ENCODE results near the gene MRPL41. TPM values are rescaled to one million over a fixed set of nuclear protein-coding genes. Genes with fewer than 3 reads are reported as not detected.
"Not testable (repeated sequence)": the region's sequence is repeated elsewhere in the genome, so short reads cannot be mapped to it uniquely, and the experiment has no call there.

MRPL41 gene
- total RNA-seq, 1 experiment from 2014 or later = 43.0 TPM

DNA sequence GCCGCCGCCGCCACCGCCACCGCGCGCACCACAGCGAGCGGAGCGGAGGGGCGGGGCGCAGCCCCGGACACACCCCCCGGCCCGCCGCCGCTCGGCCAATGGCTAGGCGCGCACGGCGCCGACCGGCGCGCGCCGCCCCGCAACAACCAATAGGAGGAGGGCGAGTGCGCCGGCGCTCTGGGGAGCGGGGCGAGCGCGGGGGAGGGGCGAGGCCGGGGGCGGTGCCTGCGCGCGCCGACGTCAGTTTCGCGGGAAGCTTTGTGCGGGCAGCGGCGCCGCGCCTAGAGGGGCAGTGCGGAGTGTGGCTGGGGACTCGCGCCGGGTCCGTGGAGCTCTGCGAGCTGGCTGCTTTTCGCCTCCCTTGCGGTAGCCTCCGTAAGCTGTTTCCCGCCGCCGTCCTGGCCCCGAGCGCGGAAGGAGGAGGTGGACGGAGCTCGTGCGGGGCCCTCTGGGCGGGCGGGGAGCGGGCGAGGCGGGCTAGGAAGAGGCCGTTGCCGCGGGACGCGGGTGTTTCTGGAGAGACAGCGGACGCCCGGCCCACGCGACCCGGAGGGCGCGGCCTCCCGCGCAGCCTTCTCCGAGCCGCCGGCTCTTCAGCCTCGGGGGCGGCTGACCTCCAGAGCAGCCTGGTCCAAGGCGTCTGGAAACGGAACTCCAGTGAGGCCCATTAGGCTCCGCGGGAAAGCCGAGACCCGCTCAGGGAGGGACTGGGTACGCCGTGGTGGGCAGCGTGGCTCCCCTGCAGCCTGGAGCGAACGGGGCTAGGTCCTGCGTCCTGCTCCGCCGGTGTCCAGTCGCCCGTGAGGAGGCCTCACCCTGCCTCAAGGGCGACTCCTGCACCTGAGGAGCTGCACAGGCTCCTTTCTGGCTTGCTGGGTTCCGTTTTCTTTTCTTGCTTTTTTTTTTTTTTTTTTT is 39.0 kb downstream of the MRPL41 start, which contains the start of gene ZMYND19:
Gene ZMYND19, minus strand, starts transcription at position 44 of the 915 bp plus-strand sequence. CDS start 249 bp downstream, outside the sequence.
- Mint-ChIP-seq H3K27ac (ENCODE audit: low read depth, unreplicated experiment) (peak within 1 kb of the TSS; percentile 70), H3K9me3 (ENCODE audit: unreplicated experiment) (no peaks in the 10 kb centered on the region), H3K36me3 (ENCODE audit: insufficient read depth, unreplicated experiment) (peaks cover 25% of the 10 kb centered on the region), H3K4me1 (ENCODE audit: insufficient read depth, unreplicated experiment) (no peaks in the 10 kb centered on the region), H3K27me3 (ENCODE audit: insufficient read depth, unreplicated experiment) (no peaks in the 10 kb centered on the region), H3K4me3 (ENCODE audit: unreplicated experiment) (peak within 1 kb of the TSS; percentile 79)
- TF ChIP-seq, protein P1, sequence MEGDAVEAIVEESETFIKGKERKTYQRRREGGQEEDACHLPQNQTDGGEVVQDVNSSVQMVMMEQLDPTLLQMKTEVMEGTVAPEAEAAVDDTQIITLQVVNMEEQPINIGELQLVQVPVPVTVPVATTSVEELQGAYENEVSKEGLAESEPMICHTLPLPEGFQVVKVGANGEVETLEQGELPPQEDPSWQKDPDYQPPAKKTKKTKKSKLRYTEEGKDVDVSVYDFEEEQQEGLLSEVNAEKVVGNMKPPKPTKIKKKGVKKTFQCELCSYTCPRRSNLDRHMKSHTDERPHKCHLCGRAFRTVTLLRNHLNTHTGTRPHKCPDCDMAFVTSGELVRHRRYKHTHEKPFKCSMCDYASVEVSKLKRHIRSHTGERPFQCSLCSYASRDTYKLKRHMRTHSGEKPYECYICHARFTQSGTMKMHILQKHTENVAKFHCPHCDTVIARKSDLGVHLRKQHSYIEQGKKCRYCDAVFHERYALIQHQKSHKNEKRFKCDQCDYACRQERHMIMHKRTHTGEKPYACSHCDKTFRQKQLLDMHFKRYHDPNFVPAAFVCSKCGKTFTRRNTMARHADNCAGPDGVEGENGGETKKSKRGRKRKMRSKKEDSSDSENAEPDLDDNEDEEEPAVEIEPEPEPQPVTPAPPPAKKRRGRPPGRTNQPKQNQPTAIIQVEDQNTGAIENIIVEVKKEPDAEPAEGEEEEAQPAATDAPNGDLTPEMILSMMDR (IDR thresholded peaks at IDR 0.05; ENCODE audit: unreplicated experiment) = no peak
- CTCF ChIA-PET = interaction anchor here (0.7 to 0.9 kb wide), 2 partner anchors 14 to 75 kb away, joined by 3 to 4 read pairs; no protein-coding TSS in a partner anchor
- no TSS peak for BruUV-seq (replicated peaks)
- intact Hi-C loops (cut with micrococcal nuclease) = no loop called here
- peak; percentile 87 for DNase-seq (ENCODE audit: unreplicated experiment)
- POLR2A ChIA-PET = interaction anchor here (0.6 to 5.6 kb wide), 10 partner anchors 12 to 367 kb away, joined by 3 to 64 read pairs (median 8); partner anchors contain the start of genes ARRDC1, DPH7, EHMT1 and MRPL41

DNA sequence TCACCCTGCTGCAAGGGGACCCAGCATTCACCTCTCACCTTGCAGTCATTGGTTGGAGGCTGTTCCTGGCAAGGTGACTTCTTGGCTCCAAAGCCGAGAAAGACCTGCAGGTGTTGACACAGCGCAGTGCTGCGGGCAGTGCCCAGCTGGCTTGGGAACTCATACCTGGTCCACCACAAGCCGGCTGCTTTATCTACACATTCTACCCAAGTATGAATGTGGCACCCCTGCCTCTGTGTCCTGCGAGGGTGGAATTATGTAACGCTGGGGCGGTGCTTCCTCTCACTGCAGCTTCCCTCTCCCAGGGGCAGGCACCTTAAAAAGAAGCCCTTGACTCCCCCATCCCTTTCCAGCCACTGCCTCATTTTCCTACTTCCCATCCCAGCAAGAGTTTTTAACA is 41.1 kb downstream of the MRPL41 start:
- POLR2A ChIA-PET = interaction anchor here (0.7 to 1.8 kb wide), 3 partner anchors 11 to 26 kb away, joined by 3 to 5 read pairs (median 3); partner anchors contain the start of gene DPH7
- no TSS peak for BruUV-seq (replicated peaks)
- DNase-seq (ENCODE audit: unreplicated experiment) = no peak
- intact Hi-C loops (cut with micrococcal nuclease) = no loop called here
- no peaks in the 10 kb centered on the region for H3K9me3 Mint-ChIP-seq (ENCODE audit: unreplicated experiment)
- no peaks in the 10 kb centered on the region for H3K27me3 Mint-ChIP-seq (ENCODE audit: insufficient read depth, unreplicated experiment)
- no peaks in the 10 kb centered on the region for H3K4me1 Mint-ChIP-seq (ENCODE audit: insufficient read depth, unreplicated experiment)
- CTCF ChIA-PET = no interaction called here
- no peak overlapping the region for H3K27ac Mint-ChIP-seq (ENCODE audit: low read depth, unreplicated experiment)
- peaks cover 7% of the 10 kb centered on the region for H3K36me3 Mint-ChIP-seq (ENCODE audit: insufficient read depth, unreplicated experiment)
- TF ChIP-seq, protein P1 (IDR thresholded peaks at IDR 0.05; ENCODE audit: unreplicated experiment) = no peak
- no peak overlapping the region for H3K4me3 Mint-ChIP-seq (ENCODE audit: unreplicated experiment)

DNA sequence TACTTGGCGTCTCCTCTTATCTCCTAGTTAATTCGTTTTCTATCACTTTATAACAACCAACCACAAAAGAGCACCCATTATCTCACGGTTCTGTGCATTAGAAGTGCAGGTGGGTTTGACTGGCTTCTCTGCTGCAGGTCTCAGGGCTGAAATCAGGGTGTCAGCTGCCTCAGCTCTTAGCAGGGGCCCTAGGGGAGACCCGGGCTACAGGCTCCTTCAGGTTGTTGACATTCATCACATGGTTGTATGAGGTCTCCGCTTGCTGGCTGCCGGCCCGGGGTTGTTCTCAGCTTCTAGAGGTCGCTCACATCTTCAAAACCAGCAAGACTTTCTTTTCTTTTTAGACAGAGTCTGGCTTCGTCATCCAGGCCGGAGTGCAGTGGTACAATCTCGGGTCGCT is 41.5 kb downstream of the MRPL41 start:
- H3K27me3 Mint-ChIP-seq (ENCODE audit: insufficient read depth, unreplicated experiment) = no peaks in the 10 kb centered on the region
- no peak overlapping the region for H3K27ac Mint-ChIP-seq (ENCODE audit: low read depth, unreplicated experiment)
- BruUV-seq (replicated peaks) = no TSS peak
- H3K4me3 Mint-ChIP-seq (ENCODE audit: unreplicated experiment) = no peak overlapping the region
- TF ChIP-seq, protein P1 (IDR thresholded peaks at IDR 0.05; ENCODE audit: unreplicated experiment) = no peak
- ChIA-PET POLR2A (interaction anchor here (1.1 to 1.8 kb wide), 2 partner anchors 10 to 15 kb away, joined by 3 to 5 read pairs; partner anchors contain the start of gene DPH7), CTCF (interaction anchor here (0.6 to 1.7 kb wide), 2 partner anchors 14 to 22 kb away, joined by 3 read pairs; no protein-coding TSS in a partner anchor)
- H3K9me3 Mint-ChIP-seq (ENCODE audit: unreplicated experiment) = no peaks in the 10 kb centered on the region
- intact Hi-C loops (cut with micrococcal nuclease) = no loop called here
- H3K4me1 Mint-ChIP-seq (ENCODE audit: insufficient read depth, unreplicated experiment) = peaks cover under 1% of the 10 kb centered on the region
- peaks cover 7% of the 10 kb centered on the region for H3K36me3 Mint-ChIP-seq (ENCODE audit: insufficient read depth, unreplicated experiment)
- DNase-seq (ENCODE audit: unreplicated experiment) = no peak

DNA sequence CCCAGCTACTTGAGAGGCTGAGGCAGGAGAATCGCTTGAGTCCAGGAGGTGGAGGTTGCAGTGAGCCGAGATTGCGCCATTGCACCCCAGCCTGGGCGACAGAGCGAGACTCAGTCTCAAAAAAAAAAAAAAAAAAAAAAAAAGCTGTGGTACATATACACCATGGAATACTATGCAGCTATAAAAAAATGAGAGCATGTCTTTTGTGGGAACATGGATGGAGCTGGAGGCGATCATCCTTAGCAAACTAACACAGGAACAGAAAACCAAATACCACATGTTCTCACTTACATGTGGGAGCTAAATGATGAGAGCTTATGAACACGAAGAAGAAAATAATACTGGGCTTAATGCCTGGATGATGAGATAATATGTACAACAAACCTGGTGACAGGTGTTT is 44.9 kb downstream of the MRPL41 start:
- POLR2A ChIA-PET = interaction anchor here (0.5 to 0.7 kb wide), 2 partner anchors 23 to 68 kb away, joined by 3 read pairs; partner anchors contain the start of gene EHMT1
- H3K36me3 Mint-ChIP-seq (ENCODE audit: insufficient read depth, unreplicated experiment); H3K4me1 Mint-ChIP-seq (ENCODE audit: insufficient read depth, unreplicated experiment); H3K27me3 Mint-ChIP-seq (ENCODE audit: insufficient read depth, unreplicated experiment); intact Hi-C loops (cut with micrococcal nuclease); BruUV-seq (replicated peaks); H3K4me3 Mint-ChIP-seq (ENCODE audit: unreplicated experiment); H3K27ac Mint-ChIP-seq (ENCODE audit: low read depth, unreplicated experiment); DNase-seq (ENCODE audit: unreplicated experiment); H3K9me3 Mint-ChIP-seq (ENCODE audit: unreplicated experiment): not testable (repeated sequence)
- CTCF ChIA-PET = interaction anchor here (0.7 kb wide), 1 partner anchor 61 kb away, joined by 3 read pairs; no protein-coding TSS in a partner anchor

All from MCF 10A (cell line).